CD14-positive monocyte (primary cell): ENCODE measurements around the gene ARSB. TPM values are rescaled to one million over a fixed set of nuclear protein-coding genes. Genes with fewer than 3 reads are reported as not detected.

Source experiments
- DNase-seq, 3 donors: peaks; one replicate each; pipeline ENCODE4 v3.0.0-alpha.2; 2011 to 2022
- H2AFZ ChIP-seq: 2 replicates; pipeline ENCODE4 v1.6.0; 2012; ENCODE audit warnings: mild to moderate bottlenecking, low read depth, low read length, inconsistent platforms; ENCODE audit not compliant: insufficient read depth, poor library complexity, severe bottlenecking
- H3K27ac ChIP-seq, 2 donors: 1 replicate in 1 of 2; 2 replicates in 1 of 2; pipeline ENCODE4 v1.5.1; 2012 to 2013; ENCODE audit warnings: low read length in 2 of 2, control low read depth in 1 of 2, inconsistent platforms in 1 of 2, low read depth in 1 of 2, mild to moderate bottlenecking in 1 of 2
- H3K27me3 ChIP-seq, 2 donors: one replicate each; pipeline versions ENCODE4 v1.6.0 to v1.6.1; 2011 to 2013; ENCODE audit warnings: low read length in 2 of 2; ENCODE audit not compliant: control insufficient read depth in 2 of 2, insufficient read depth in 2 of 2
- H3K36me3 ChIP-seq, 2 donors: replicated peaks in 1 of 2; 1 replicate in 1 of 2; 2 replicates in 1 of 2; pipeline versions ENCODE4 v1.5.1 to v1.6.1; 2012 to 2013; ENCODE audit warnings: low read length in 2 of 2, control low read depth in 1 of 2, inconsistent platforms in 1 of 2, mild to moderate bottlenecking in 1 of 2; ENCODE audit not compliant: insufficient read depth in 2 of 2, control insufficient read depth in 1 of 2
- H3K4me1 ChIP-seq, 2 donors: 1 replicate in 1 of 2; 2 replicates in 1 of 2; pipeline versions ENCODE4 v1.5.1 to v1.6.1; 2012 to 2013; ENCODE audit warnings: low read length in 2 of 2, control low read depth in 1 of 2, inconsistent platforms in 1 of 2, mild to moderate bottlenecking in 1 of 2, moderate library complexity in 1 of 2; ENCODE audit not compliant: insufficient read depth in 2 of 2, control insufficient read depth in 1 of 2
- H3K4me2 ChIP-seq: replicated peaks from 2 replicates; pipeline ENCODE3; 2012; ENCODE audit warnings: low read length, moderate library complexity, mild to moderate bottlenecking; ENCODE audit not compliant: poor library complexity, severe bottlenecking; ENCODE audit errors: extremely low read depth
- H3K4me3 ChIP-seq, 3 experiments: fragments of 200-600 bp in 1 of 3; sonication (generic) in 1 of 3; replicated peaks in 1 of 3; 1 replicate in 2 of 3; 2 replicates in 1 of 3; pipeline ENCODE4 v1.5.1; 2011 to 2013; ENCODE audit warnings: low read length in 3 of 3, mild to moderate bottlenecking in 3 of 3, control low read depth in 2 of 3, low read depth in 2 of 3, inconsistent platforms in 1 of 3, moderate library complexity in 1 of 3
- H3K79me2 ChIP-seq: 2 replicates; pipeline ENCODE4 v1.6.0; 2012; ENCODE audit warnings: mild to moderate bottlenecking, control low read depth, inconsistent platforms, low read length, moderate library complexity; ENCODE audit not compliant: insufficient read depth
- H3K9ac ChIP-seq: 2 replicates; pipeline ENCODE4 v1.6.0; 2017; ENCODE audit warnings: low read length, mild to moderate bottlenecking; ENCODE audit not compliant: insufficient read depth, poor library complexity, severe bottlenecking
- H3K9me3 ChIP-seq, 2 donors: replicated peaks in 1 of 2; 1 replicate in 1 of 2; 2 replicates in 1 of 2; pipeline versions ENCODE4 v1.5.1 to v1.6.1; 2012 to 2013; ENCODE audit warnings: low read length in 2 of 2, control low read depth in 1 of 2; ENCODE audit not compliant: control insufficient read depth in 1 of 2, insufficient read depth in 1 of 2
- H4K20me1 ChIP-seq: 2 replicates; pipeline ENCODE4 v1.6.0; 2012; ENCODE audit warnings: mild to moderate bottlenecking, low read length, control low read depth, moderate library complexity; ENCODE audit not compliant: insufficient read depth
- H3K27ac Mint-ChIP-seq, 7 donors: one replicate each; pipeline ENCODE4 v1.8.0; 2020; ENCODE audit warnings: mild to moderate bottlenecking in 7 of 7, mixed read lengths in 7 of 7, moderate library complexity in 6 of 7, inconsistent platforms in 2 of 7
- H3K27me3 Mint-ChIP-seq, 3 donors: one replicate each; pipeline ENCODE4 v1.8.0; 2021 to 2022; ENCODE audit warnings: low read depth in 3 of 3, mild to moderate bottlenecking in 3 of 3, mixed read lengths in 3 of 3, moderate library complexity in 3 of 3, inconsistent platforms in 1 of 3
- H3K36me3 Mint-ChIP-seq, 2 donors: one replicate each; pipeline ENCODE4 v1.8.0; 2020; ENCODE audit warnings: mixed read lengths in 2 of 2, inconsistent platforms in 1 of 2, mild to moderate bottlenecking in 1 of 2
- H3K4me1 Mint-ChIP-seq: one replicate; pipeline ENCODE4 v1.8.0; 2020; ENCODE audit warnings: mild to moderate bottlenecking, mixed read lengths
- H3K4me3 Mint-ChIP-seq, 2 donors: one replicate each; pipeline ENCODE4 v1.8.0; 2020; ENCODE audit warnings: mild to moderate bottlenecking in 2 of 2, mixed read lengths in 2 of 2, moderate library complexity in 1 of 2
- H3K9me3 Mint-ChIP-seq, 7 donors: one replicate each; pipeline ENCODE4 v1.8.0; 2020 to 2022; ENCODE audit warnings: mixed read lengths in 7 of 7, mild to moderate bottlenecking in 6 of 7, moderate library complexity in 6 of 7, inconsistent platforms in 2 of 7
- CTCF ChIP-seq: fragments of 200-600 bp; IDR thresholded peaks from one replicate; pipeline ENCODE4 v1.8.0; 2022; ENCODE audit warnings: antibody characterized with exemption, mild to moderate bottlenecking
- WGBS: methylation state at CpG from one replicate; pipeline ENCODE4 v1.1.5; 2013; ENCODE audit warnings: missing lambda C conversion rate; ENCODE audit not compliant: insufficient coverage; 5-methylcytosine and 5-hydroxymethylcytosine counted together
- intact Hi-C, 2 donors: fragments of 100-400 bp; cut with micrococcal nuclease; formaldehyde crosslinking; loops; one replicate each; pipeline versions ENCODE4 v1.15.0 to v1.15.1; 2023
- polyA plus RNA-seq, 3 donors: library from polyadenylated mRNA; depleted of rRNA in 1 of 3; unstranded in 2 of 3; stranded (reverse) in 1 of 3; fragments of 300-500 nt in 2 of 3; fragments of >200 nt in 1 of 3; fragmentation: Illumina TruSeq in 2 of 3; gene quantifications; 1 replicate in 2 of 3; 2 replicates in 1 of 3; pipeline ENCODE4 v1.2.3, GENCODE V29; 2012 to 2021

The ARSB gene
- polyA plus RNA-seq, 3 donors, result 18.0 to 28.7 (median 18.1) TPM

- 100% methylated on average over 1 of the region's 2 CpGs for WGBS
- peaks cover 0 to 6% of the 10 kb centered on the region in 2 donors for H3K36me3 ChIP-seq
- H3K27ac Mint-ChIP-seq, result no peak overlapping the region
- no peak for DNase-seq
- H3K79me2 ChIP-seq, result no peaks in the 10 kb centered on the region
- no peaks in the 10 kb centered on the region for H3K27me3 ChIP-seq
- H2AFZ ChIP-seq, result no peak overlapping the region
- H4K20me1 ChIP-seq, result no peaks in the 10 kb centered on the region
- no peak overlapping the region for H3K4me3 Mint-ChIP-seq
- peaks cover 0 to 3% (median 2%) of the 10 kb centered on the region in 3 donors for H3K27me3 Mint-ChIP-seq
- no peak overlapping the region for H3K9ac ChIP-seq
- H3K27ac ChIP-seq, result no peak overlapping the region
- no peaks in the 10 kb centered on the region for H3K9me3 ChIP-seq
- H3K4me2 ChIP-seq, result no peak overlapping the region
- H3K4me1 Mint-ChIP-seq, result peaks cover 3% of the 10 kb centered on the region
- TF ChIP-seq CTCF, result no peak
- no peak overlapping the region for H3K4me3 ChIP-seq
- intact Hi-C loops, result no loop called here
- H3K36me3 Mint-ChIP-seq, result peaks cover 27 to 28% of the 10 kb centered on the region in 2 donors
- H3K4me1 ChIP-seq, result no peaks in the 10 kb centered on the region
- peaks cover 0 to 3% (median 0%) of the 10 kb centered on the region in 7 donors for H3K9me3 Mint-ChIP-seq
Observed at GRCh38 chr5:78821536-78822021, 163.5 kb downstream of the ARSB start.

- no peak for DNase-seq
Observed at GRCh38 chr5:78819707-78820106, 165.4 kb downstream of the ARSB start.

More at GRCh38 chr5:78819707-78820106, 165.4 kb downstream of the ARSB start:
- no peak overlapping the region for H2AFZ ChIP-seq
- Mint-ChIP-seq H3K9me3 (peaks cover 0 to 3% (median 0%) of the 10 kb centered on the region in 7 donors), H3K36me3 (peaks cover 27 to 31% of the 10 kb centered on the region in 2 donors), H3K27me3 (peaks cover 0 to 3% (median 2%) of the 10 kb centered on the region in 3 donors), H3K4me3 (no peak overlapping the region), H3K27ac (peak overlapping the region in 2 of 7 donors; percentile 12 to 67), H3K4me1 (no peaks in the 10 kb centered on the region)
- TF ChIP-seq CTCF, result no peak
- no peaks in the 10 kb centered on the region for H4K20me1 ChIP-seq
- peaks cover 0 to 16% of the 10 kb centered on the region in 2 donors for H3K36me3 ChIP-seq
- H3K4me2 ChIP-seq, result no peak overlapping the region
- no peak overlapping the region for H3K27ac ChIP-seq
- WGBS, result no CpG with 5 or more reads among the region's 1 CpG
- H3K9ac ChIP-seq, result no peak overlapping the region
- no peaks in the 10 kb centered on the region for H3K4me1 ChIP-seq
- H3K9me3 ChIP-seq, result no peaks in the 10 kb centered on the region
- no peak overlapping the region for H3K4me3 ChIP-seq
- H3K27me3 ChIP-seq, result no peaks in the 10 kb centered on the region
- intact Hi-C loops, result no loop called here
- no peaks in the 10 kb centered on the region for H3K79me2 ChIP-seq
